Effector memory CD4-positive, alpha-beta T cell (primary cell): ENCODE results near the gene NUDT13.

Source experiments
- DNase-seq, 3 donors: peaks; one replicate each; pipeline ENCODE4 v3.0.0-alpha.2; 2020
- H3K27ac ChIP-seq: 2 replicates; pipeline ENCODE4 v1.7.0; 2013; ENCODE audit warnings: mild to moderate bottlenecking, low read length, moderate library complexity; ENCODE audit not compliant: insufficient read depth, poor library complexity, severe bottlenecking
- H3K27me3 ChIP-seq: replicated peaks from 2 replicates; pipeline ENCODE4 v1.7.0; 2013; ENCODE audit warnings: mild to moderate bottlenecking, low read length; ENCODE audit not compliant: insufficient read depth, control insufficient read depth, poor library complexity, severe bottlenecking
- H3K36me3 ChIP-seq: 2 replicates; pipeline ENCODE4 v1.7.0; 2013; ENCODE audit warnings: mild to moderate bottlenecking, low read length, moderate library complexity; ENCODE audit not compliant: control insufficient read depth, insufficient read depth
- H3K4me1 ChIP-seq: 2 replicates; pipeline ENCODE4 v1.7.0; 2013; ENCODE audit warnings: low read length, mild to moderate bottlenecking; ENCODE audit not compliant: control insufficient read depth, insufficient read depth, poor library complexity, severe bottlenecking
- H3K4me3 ChIP-seq: 2 replicates; pipeline ENCODE4 v1.7.0; 2013; ENCODE audit warnings: low read length, low read depth, mild to moderate bottlenecking; ENCODE audit not compliant: insufficient read depth, poor library complexity, severe bottlenecking
- H3K9me3 ChIP-seq: 2 replicates; pipeline ENCODE4 v1.7.0; 2013; ENCODE audit warnings: mild to moderate bottlenecking, low read length, moderate library complexity; ENCODE audit not compliant: control insufficient read depth

NUDT13 gene

GRCh38 chr10:73159038-73159648, 48.9 kb downstream of the NUDT13 start:
- peak; percentile 9 to 45 (median 22) for DNase-seq
- Histone ChIP-seq H3K4me1 (no peaks in the 10 kb centered on the region), H3K36me3 (peaks cover 27% of the 10 kb centered on the region), H3K9me3 (no peaks in the 10 kb centered on the region), H3K27me3 (no peaks in the 10 kb centered on the region), H3K27ac (no peak overlapping the region), H3K4me3 (no peak overlapping the region)

- Histone ChIP-seq H3K4me1 (no peaks in the 10 kb centered on the region), H3K27me3 (no peaks in the 10 kb centered on the region), H3K36me3 (peaks cover 18% of the 10 kb centered on the region), H3K27ac (no peak overlapping the region), H3K4me3 (no peak overlapping the region), H3K9me3 (no peaks in the 10 kb centered on the region)
- no peak for DNase-seq
These were observed 50.8 kb downstream of the NUDT13 start for GRCh38 chr10:73161079-73161478.

- H3K36me3 ChIP-seq, result peaks cover 12% of the 10 kb centered on the region
- peaks cover 4% of the 10 kb centered on the region for H3K4me1 ChIP-seq
- no peak overlapping the region for H3K27ac ChIP-seq
- no peak overlapping the region for H3K4me3 ChIP-seq
- DNase-seq, result no peak
- no peaks in the 10 kb centered on the region for H3K27me3 ChIP-seq
- H3K9me3 ChIP-seq, result no peaks in the 10 kb centered on the region
These were observed 51.4 kb downstream of the NUDT13 start for GRCh38 chr10:73161662-73162061.

- peaks cover 12% of the 10 kb centered on the region for H3K36me3 ChIP-seq
- H3K4me1 ChIP-seq, result peaks cover 11% of the 10 kb centered on the region
- no peaks in the 10 kb centered on the region for H3K9me3 ChIP-seq
- H3K4me3 ChIP-seq, result no peak overlapping the region
- no peak for DNase-seq
- no peak overlapping the region for H3K27ac ChIP-seq
- no peaks in the 10 kb centered on the region for H3K27me3 ChIP-seq
These were observed 52.8 kb downstream of the NUDT13 start for GRCh38 chr10:73163096-73163495.

GRCh38 chr10:73166972-73167371, 56.7 kb downstream of the NUDT13 start:
- Histone ChIP-seq H3K27me3 (no peaks in the 10 kb centered on the region), H3K4me1 (peaks cover 19% of the 10 kb centered on the region), H3K9me3 (no peaks in the 10 kb centered on the region), H3K36me3 (peaks cover 8% of the 10 kb centered on the region), H3K27ac (peak overlapping the region; percentile 96), H3K4me3 (peak overlapping the region; percentile 92)
- DNase-seq, result no peak

DNA sequence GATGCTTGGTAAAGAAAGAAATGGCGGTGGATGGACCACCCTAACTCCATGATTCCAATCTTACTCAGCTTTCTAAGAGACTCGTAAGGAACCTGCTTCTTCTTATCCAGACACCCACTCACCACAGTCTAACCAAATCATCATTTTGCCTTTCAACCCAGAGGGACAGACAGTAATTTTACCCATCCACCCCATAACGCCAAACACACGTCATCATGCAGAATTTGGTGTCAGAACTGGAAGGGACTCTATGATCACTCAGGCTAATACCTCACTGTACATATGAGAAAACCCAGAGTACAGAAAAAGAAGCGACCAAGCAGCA, 57.2 kb downstream of the NUDT13 start:
- peaks cover 4% of the 10 kb centered on the region for H3K36me3 ChIP-seq
- DNase-seq, result peak in 1 of 3 donors; percentile 5
- H3K27ac ChIP-seq, result peak overlapping the region; percentile 96
- no peaks in the 10 kb centered on the region for H3K9me3 ChIP-seq
- peaks cover 19% of the 10 kb centered on the region for H3K4me1 ChIP-seq
- no peaks in the 10 kb centered on the region for H3K27me3 ChIP-seq
- peak overlapping the region; percentile 92 for H3K4me3 ChIP-seq

- H3K27me3 ChIP-seq, result no peaks in the 10 kb centered on the region
- peaks cover 1% of the 10 kb centered on the region for H3K36me3 ChIP-seq
- H3K27ac ChIP-seq, result peak within 1 kb of the TSS; percentile 96
- peak within 1 kb of the TSS; percentile 92 for H3K4me3 ChIP-seq
- peaks cover 19% of the 10 kb centered on the region for H3K4me1 ChIP-seq
- peak; percentile 82 to 89 (median 84) for DNase-seq
- H3K9me3 ChIP-seq, result no peaks in the 10 kb centered on the region
These were observed 57.7 kb downstream of the NUDT13 start, which contains the start of the genes ECD and FAM149B1 for GRCh38 chr10:73167783-73168464. TSS of gene ECD (minus strand) at chr10:73168008. CDS start at chr10:73163937, 4,071 bp downstream. TSS of gene FAM149B1 (plus strand) at chr10:73168119. CDS start at chr10:73168340, 221 bp downstream.

DNA sequence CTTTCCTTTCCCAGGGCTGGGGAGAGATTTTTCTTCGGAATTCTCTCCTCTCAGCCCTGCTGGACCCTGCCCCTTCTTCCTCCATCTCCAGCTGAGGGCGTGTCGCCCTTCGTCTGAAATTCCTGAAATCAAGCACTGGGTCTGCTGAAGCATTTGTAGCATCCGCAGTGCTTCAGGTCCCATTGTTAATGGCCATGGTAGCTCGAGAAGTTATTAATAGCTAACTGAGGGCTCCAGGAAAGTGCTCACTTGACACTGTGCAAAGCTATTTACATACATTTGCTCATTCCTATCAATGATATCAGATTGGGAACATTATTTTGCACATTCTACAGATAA, 58.2 kb downstream of the NUDT13 start:
- no peaks in the 10 kb centered on the region for H3K9me3 ChIP-seq
- peaks cover 19% of the 10 kb centered on the region for H3K4me1 ChIP-seq
- no peak for DNase-seq
- peak overlapping the region; percentile 92 for H3K4me3 ChIP-seq
- peak overlapping the region; percentile 96 for H3K27ac ChIP-seq
- H3K36me3 ChIP-seq, result no peaks in the 10 kb centered on the region
- no peaks in the 10 kb centered on the region for H3K27me3 ChIP-seq

- H3K4me3 ChIP-seq, result no peak overlapping the region
- no peaks in the 10 kb centered on the region for H3K27me3 ChIP-seq
These were observed 59.1 kb downstream of the NUDT13 start for GRCh38 chr10:73169320-73169719.

DNA sequence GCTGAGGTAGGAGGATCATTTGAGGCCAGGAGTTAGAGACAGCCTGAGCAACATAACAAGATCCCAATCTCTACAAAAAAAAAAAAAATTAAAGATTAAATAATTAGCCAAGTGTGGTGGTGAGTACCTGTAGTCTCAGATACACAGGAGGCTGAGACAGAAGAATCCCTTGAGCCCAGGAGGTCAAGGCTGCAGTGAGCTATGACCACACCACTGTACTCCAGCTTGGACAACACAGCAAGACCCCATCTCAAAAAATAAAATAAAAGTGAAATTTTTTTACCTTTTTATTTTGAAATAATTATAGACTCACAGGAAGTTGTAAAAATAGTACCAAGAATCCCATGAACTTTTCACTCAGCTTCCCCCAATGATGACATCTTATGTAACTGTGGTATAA, 62.6 kb downstream of the NUDT13 start:
- Histone ChIP-seq H3K4me3 (no peak overlapping the region), H3K27ac (no peak overlapping the region), H3K36me3 (peaks cover 6% of the 10 kb centered on the region), H3K4me1 (peaks cover 7% of the 10 kb centered on the region), H3K27me3 (no peaks in the 10 kb centered on the region), H3K9me3 (no peaks in the 10 kb centered on the region)
- DNase-seq, result no peak

More at GRCh38 chr10:73169320-73169719, 59.1 kb downstream of the NUDT13 start:
- no peaks in the 10 kb centered on the region for H3K9me3 ChIP-seq
- H3K4me1 ChIP-seq, result peaks cover 19% of the 10 kb centered on the region
- no peak overlapping the region for H3K27ac ChIP-seq
- no peaks in the 10 kb centered on the region for H3K36me3 ChIP-seq
- no peak for DNase-seq
